H1 (cell line): Measurements from ENCODE around the gene GAB2. TPM values are rescaled to one million over a fixed set of nuclear protein-coding genes. Genes with fewer than 3 reads are reported as not detected.

Experiments used
- KDM1A ChIP-seq: fragments of 200-600, 300-600 bp; sonication (generic); IDR thresholded peaks from 2 replicates; pipeline ENCODE4 v1.7.1; 2016; ENCODE audit warnings: mild to moderate bottlenecking, low read length, borderline replicate concordance
- POLR2A ChIP-seq, 2 experiments: IDR thresholded peaks; 1 replicate in 1 of 2; 2 replicates in 1 of 2; pipeline ENCODE4 v1.6.1; 2011; ENCODE audit warnings: low read depth in 2 of 2, low read length in 2 of 2, mild to moderate bottlenecking in 2 of 2; ENCODE audit errors: control extremely low read depth in 1 of 2
- RAD21 ChIP-seq, 2 experiments: IDR thresholded peaks in 1 of 2; conservative IDR thresholded peaks in 1 of 2; 2 replicates each; pipeline ENCODE4 v1.6.1; 2011; ENCODE audit warnings: low read depth in 2 of 2, low read length in 2 of 2, improper control_type of control experiment in 1 of 2, inconsistent platforms in 1 of 2, mild to moderate bottlenecking in 1 of 2, moderate library complexity in 1 of 2
- polyA plus RNA-seq, 7 experiments: library from polyadenylated mRNA; depleted of rRNA in 3 of 7; stranded (reverse) in 5 of 7; unstranded in 2 of 7; fragments of >200 nt in 5 of 7; fragments of 200-250 nt in 2 of 7; gene quantifications; 1 replicate in 5 of 7; 2 replicates in 1 of 7; 4 replicates in 1 of 7; pipeline versions ENCODE4 v1.2.1 to v1.2.3, GENCODE V29; 2011 to 2013; ENCODE audit warnings: missing spikeins in 2 of 7, mixed read lengths in 2 of 7
- total RNA-seq: library from RNA; stranded (reverse); fragmentation: NEBNext Ultra II Directional; extraction: Animal tissue kit (Norgen Biotek cat#: 25700); gene quantifications from 2 replicates; pipeline ENCODE4 v1.2.1, GENCODE V29; 2021

GAB2 gene
- total and polyA plus RNA-seq, 2 of the 8 experiments (the other 6 are each of a cell fraction or from before 2014, with no cell fraction given), result 6.3 to 14.0 TPM

- TF ChIP-seq KDM1A, result no peak
- no peak for TF ChIP-seq POLR2A (IDR thresholded peaks at IDR 0.05; ENCODE audit: control extremely low read depth in 1 of 2, low read depth in 2 of 2, low read length in 2 of 2)
- TF ChIP-seq RAD21 (IDR thresholded peaks at IDR 0.05 in 1 of 2, conservative IDR thresholded peaks at IDR 0.05 in 1 of 2; ENCODE audit: low read depth in 2 of 2, low read length in 2 of 2), result no peak
Measured at GRCh38 chr11:78373689-78374088, 43.9 kb downstream of the GAB2 start (continued).
